Measurements from ENCODE around the gene TSPEAR.
"Not testable (repeated sequence)": the region's sequence is repeated elsewhere in the genome, so short reads cannot be mapped to it uniquely, and the experiment has no call there.

TSPEAR gene

DNA sequence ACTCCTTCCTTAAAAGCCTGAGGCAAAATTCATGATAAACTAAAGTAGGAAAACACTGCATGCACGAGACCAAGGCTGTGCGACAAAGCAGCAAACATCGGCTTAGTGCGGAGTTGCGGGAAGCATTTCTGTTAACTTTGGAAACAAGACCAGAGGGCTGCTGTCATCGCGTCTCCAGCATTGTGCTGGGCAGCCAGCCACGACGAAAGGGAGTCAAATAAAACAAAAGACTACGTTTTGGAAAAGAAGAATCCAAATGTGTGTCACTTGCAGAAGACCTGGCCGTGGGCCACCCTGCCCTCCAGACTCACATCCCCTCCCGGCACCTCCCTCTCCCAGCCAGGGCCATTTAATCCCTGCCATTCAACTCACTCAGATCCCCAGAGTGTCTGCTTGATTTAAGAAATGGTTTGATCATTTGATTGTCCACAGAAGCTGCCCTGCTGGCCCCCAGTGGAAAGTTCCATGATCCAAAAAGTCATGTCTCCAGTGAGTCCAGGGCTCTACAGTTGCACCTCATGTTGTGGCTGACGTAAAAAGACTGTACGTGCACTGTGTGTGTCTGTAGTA lies 67.5 kb downstream of the TSPEAR start:
- TF ChIP-seq, protein P1, sequence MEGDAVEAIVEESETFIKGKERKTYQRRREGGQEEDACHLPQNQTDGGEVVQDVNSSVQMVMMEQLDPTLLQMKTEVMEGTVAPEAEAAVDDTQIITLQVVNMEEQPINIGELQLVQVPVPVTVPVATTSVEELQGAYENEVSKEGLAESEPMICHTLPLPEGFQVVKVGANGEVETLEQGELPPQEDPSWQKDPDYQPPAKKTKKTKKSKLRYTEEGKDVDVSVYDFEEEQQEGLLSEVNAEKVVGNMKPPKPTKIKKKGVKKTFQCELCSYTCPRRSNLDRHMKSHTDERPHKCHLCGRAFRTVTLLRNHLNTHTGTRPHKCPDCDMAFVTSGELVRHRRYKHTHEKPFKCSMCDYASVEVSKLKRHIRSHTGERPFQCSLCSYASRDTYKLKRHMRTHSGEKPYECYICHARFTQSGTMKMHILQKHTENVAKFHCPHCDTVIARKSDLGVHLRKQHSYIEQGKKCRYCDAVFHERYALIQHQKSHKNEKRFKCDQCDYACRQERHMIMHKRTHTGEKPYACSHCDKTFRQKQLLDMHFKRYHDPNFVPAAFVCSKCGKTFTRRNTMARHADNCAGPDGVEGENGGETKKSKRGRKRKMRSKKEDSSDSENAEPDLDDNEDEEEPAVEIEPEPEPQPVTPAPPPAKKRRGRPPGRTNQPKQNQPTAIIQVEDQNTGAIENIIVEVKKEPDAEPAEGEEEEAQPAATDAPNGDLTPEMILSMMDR (IDR thresholded peaks at IDR 0.05; ENCODE audit: control insufficient read depth, extremely low read depth, insufficient read depth) = no peak
- no peak for DNase-seq (ENCODE audit: low read depth)
- no peak overlapping the region for H3K4me3 ChIP-seq (ENCODE audit: low read depth, low read length)

DNA sequence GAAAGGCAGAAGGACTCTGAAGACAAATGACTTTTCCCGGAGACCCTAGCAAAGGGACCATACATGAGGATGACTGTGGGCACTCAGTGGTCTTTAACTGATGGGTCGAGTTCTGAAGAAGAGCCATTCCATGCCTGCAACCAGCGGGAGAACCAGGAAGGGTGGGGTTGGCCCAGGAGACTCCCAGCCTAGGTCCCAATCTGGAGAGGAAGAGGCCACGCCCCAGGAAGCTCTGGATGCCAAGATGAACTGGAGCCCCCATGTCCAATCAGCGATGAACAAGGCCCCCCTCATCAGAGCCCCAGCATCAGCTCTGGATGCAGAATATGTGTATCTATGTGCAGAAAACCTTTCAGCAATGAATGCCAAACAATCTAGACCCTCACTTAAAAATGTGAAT lies 70.6 kb downstream of the TSPEAR start:
- H3K4me3 ChIP-seq (ENCODE audit: low read depth, low read length) = no peak overlapping the region
- DNase-seq (ENCODE audit: low read depth) = no peak
- TF ChIP-seq, protein P1 (IDR thresholded peaks at IDR 0.05; ENCODE audit: control insufficient read depth, extremely low read depth, insufficient read depth) = no peak

DNA sequence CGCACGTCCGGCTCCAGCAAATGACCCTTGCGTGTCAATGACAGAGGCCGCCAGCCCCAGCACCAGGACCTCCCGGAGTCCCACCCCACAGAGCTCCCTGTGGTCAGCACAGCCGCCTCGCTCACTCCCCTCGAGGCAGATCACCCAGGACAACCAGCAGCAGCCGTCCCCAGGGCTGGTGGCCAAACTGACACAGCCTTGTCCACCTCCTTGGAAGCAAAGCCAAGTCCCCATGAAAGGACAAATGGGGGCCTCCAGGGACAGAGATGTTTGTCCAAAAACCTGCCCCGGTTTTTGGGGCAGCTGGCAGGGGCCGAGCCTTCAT lies 72.1 kb downstream of the TSPEAR start:
- DNase-seq (ENCODE audit: low read depth) = no peak
- TF ChIP-seq, protein P1 (IDR thresholded peaks at IDR 0.05; ENCODE audit: control insufficient read depth, extremely low read depth, insufficient read depth) = no peak
- no peak overlapping the region for H3K4me3 ChIP-seq (ENCODE audit: low read depth, low read length)

DNA sequence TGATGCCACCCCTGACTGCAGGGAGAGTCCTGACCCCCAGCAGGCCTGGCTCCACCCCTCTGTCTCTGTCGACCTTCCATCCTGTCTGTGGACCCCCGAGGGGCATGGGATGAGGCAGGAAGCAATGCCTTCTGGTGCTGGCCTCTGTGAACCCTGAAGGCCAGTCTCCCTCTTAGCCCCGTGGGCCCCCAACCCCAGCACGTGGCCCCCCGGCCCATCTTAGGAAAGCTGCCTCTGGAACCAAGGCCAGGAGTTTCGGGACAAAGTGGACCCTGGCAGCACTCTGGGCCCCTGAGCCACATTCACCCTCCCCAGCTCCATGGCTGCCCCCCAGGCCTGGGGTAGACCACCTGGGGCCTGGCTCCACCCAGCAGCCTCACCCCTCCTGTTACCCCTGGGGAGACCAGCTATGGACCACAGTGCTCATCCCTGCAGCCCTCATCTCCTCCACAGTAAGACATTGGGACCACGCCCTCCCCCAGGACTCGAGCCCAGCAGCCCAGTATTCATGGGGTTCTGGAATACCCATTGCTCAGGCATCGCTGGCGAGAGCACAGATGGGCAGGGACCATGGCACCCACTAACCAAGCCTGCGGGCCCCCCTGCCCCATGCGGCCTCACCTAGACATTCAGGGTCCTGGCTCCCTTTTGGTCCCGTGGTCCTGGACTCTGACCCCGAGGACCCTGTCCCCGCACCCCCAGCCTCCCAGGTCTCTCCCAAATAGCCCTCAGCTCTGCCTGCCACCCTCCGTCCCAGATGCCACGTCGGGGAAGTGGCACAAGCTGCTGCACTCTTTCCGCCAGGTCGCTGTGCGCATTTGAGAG lies 72.7 kb downstream of the TSPEAR start:
- not testable (repeated sequence) for H3K4me3 ChIP-seq (ENCODE audit: low read depth, low read length); DNase-seq (ENCODE audit: low read depth)

DNA sequence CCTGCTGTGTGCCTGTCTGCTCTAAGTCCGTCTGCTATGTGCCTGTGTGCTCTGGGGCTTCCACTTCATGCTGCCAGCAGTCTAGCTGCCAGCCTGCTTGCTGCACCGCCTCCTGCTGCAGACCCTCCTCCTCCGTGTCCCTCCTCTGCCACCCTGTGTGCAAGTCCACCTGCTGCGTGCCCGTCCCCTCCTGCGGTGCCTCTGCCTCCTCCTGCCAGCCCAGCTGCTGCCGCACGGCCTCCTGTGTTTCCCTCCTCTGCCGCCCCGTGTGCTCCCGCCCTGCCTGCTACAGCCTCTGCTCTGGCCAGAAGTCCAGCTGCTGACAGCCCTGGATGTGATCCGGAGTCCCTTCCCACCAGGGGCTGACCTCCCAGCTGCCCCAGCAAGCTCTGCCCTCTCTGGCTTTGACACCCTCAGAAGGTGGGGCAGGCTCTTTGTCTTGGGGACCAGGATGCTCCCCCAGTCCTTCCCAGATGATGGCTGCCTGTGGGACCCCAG lies 73.5 kb downstream of the TSPEAR start:
- H3K4me3 ChIP-seq (ENCODE audit: low read depth, low read length); DNase-seq (ENCODE audit: low read depth): not testable (repeated sequence)

DNA sequence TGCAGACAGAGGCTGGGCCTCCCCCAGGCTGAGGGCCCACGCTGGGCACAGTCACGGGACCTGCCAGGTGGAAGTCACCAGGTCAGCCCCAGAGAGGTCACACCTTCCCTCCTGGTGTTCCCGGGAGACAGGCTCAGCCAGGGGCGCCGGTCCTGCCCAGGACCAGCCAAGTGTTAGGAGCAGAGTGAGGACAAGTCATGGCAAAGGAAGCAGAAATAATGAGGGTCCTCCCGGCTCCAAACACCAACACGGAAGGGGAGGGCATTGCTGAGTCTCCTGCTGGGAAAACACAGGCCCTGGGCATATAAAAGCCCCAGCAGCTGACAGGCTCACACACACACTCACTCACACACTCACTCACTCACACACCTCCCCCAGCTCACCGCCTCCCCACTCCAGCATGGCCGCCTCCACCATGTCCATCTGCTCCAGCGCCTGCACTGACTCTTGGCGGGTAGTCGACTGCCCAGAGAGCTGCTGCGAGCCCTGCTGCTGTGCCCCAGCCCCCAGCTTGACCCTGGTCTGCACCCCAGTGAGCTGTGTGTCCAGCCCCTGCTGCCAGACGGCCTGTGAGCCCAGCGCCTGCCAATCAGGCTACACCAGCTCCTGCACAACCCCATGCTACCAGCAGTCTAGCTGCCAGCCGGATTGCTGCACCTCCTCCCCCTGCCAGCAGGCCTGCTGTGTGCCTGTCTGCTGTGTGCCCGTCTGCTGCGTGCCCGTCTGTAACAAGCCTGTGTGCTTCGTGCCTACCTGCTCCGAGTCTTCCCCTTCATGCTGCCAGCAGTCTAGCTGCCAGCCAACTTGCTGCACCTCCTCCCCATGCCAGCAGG lies 74.1 kb downstream of the TSPEAR start, which contains the start of gene KRTAP10-10:
Gene KRTAP10-10, plus strand, starts transcription at position 339 of the 833 bp plus-strand sequence. Its CDS starts 62 bp downstream, at position 401.
- no peak for DNase-seq (ENCODE audit: low read depth)
- H3K4me3 ChIP-seq (ENCODE audit: low read depth, low read length) = no peak within 1 kb of the TSS
- TF ChIP-seq, protein P1 (IDR thresholded peaks at IDR 0.05; ENCODE audit: control insufficient read depth, extremely low read depth, insufficient read depth) = no peak

DNA sequence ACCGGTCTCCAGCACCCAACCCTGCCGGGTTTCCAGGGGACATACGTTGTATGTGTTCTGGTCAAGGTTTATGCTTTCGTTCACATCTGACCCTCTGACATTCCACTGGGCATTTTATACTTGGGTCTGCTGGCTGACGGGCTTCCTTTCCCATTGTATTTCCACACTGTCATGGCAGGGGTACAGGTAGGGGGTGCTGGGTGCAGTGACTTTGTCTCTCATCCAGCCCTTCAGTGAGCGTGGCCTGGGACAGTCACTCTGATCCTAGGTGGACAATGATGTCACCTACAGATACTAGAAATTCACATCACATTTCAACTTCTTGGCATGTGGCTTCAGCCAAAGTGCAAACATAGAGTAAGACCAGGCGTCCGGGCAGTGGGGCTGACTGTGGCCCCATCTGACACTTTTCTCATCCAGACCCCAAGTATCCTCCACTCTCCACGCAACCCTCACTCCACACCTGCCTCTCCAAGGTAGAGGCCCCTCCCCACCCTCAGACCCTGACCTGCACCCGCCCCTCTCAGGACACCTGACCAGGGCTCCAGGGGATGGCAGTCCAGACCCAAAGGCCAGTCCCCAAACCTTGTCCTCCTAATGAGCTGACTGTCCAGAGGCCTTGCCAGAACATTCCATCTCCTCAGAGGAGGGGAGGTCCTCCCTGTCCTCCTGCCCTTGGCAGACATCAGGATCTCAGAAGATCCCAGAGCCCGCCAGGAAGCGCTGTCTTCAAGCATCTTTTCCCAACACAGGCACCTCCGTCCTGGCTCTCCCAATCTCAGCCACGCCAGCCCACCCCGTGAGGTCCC lies 75.0 kb downstream of the TSPEAR start:
- TF ChIP-seq, protein P1 (IDR thresholded peaks at IDR 0.05; ENCODE audit: control insufficient read depth, extremely low read depth, insufficient read depth) = no peak
- DNase-seq (ENCODE audit: low read depth) = no peak
- H3K4me3 ChIP-seq (ENCODE audit: low read depth, low read length) = no peak overlapping the region

All from LNCaP clone FGC (cell line).